ENCODE data around the gene NMU.

- TF ChIP-seq EZH2 (IDR thresholded peaks at IDR 0.05; ENCODE audit: borderline replicate concordance, low read length), result no peak
- no peak for TF ChIP-seq CTCF (IDR thresholded peaks at IDR 0.05; ENCODE audit: low read length)
These were observed 14.4 kb upstream of the NMU start for GRCh38 chr4:55650483-55650882.

All from OCI-LY1 (cell line).